GM12873 (cell line): ENCODE results near the gene RBM20.

Experiments
- CTCF ChIP-seq: IDR thresholded peaks from 2 replicates; pipeline ENCODE4 v1.5.1; 2012; ENCODE audit warnings: low read depth, mild to moderate bottlenecking, moderate library complexity, low read length, control low read depth; ENCODE audit not compliant: insufficient read depth; ENCODE audit errors: missing control alignments

Gene RBM20

GRCh38 chr10:110655320-110655719, 11.2 kb downstream of the RBM20 start:
- no peak for TF ChIP-seq CTCF

- TF ChIP-seq CTCF, result no peak
These were observed 12.5 kb downstream of the RBM20 start for GRCh38 chr10:110656612-110657011.

GRCh38 chr10:110657973-110658691, 14.0 kb downstream of the RBM20 start:
- no peak for TF ChIP-seq CTCF

GRCh38 chr10:110659558-110659957, 15.4 kb downstream of the RBM20 start:
- no peak for TF ChIP-seq CTCF

- TF ChIP-seq CTCF, result no peak
These were observed 17.2 kb downstream of the RBM20 start for GRCh38 chr10:110661292-110661691.

- TF ChIP-seq CTCF, result no peak
These were observed 20.6 kb downstream of the RBM20 start for GRCh38 chr10:110664483-110665420.

- TF ChIP-seq CTCF, result no peak
These were observed 22.5 kb downstream of the RBM20 start for GRCh38 chr10:110666673-110667072.
